Nephron progenitor cell (in vitro differentiated cells): ENCODE data around the gene EMX2.
A peak's percentile ranks its signal among the peaks of the same experiment; 100 is the strongest.

ENCODE experiments used
- DNase-seq: peaks from one replicate; pipeline ENCODE4 v3.0.0; 2021
- H3K27ac Mint-ChIP-seq: 2 replicates; pipeline ENCODE4 v1.8.0; 2021; ENCODE audit warnings: mild to moderate bottlenecking, moderate library complexity, mixed read lengths
- H3K27me3 Mint-ChIP-seq: 2 replicates; pipeline ENCODE4 v1.8.0; 2021; ENCODE audit warnings: mild to moderate bottlenecking, low read depth, mixed read lengths; ENCODE audit not compliant: poor library complexity
- H3K36me3 Mint-ChIP-seq: 2 replicates; pipeline ENCODE4 v1.8.0; 2021; ENCODE audit warnings: low read depth, mixed read lengths
- H3K4me1 Mint-ChIP-seq: 2 replicates; pipeline ENCODE4 v1.8.0; 2021; ENCODE audit warnings: mixed read lengths
- H3K4me3 Mint-ChIP-seq: 2 replicates; pipeline ENCODE4 v1.8.0; 2021; ENCODE audit warnings: mild to moderate bottlenecking, moderate library complexity, mixed read lengths
- H3K9me3 Mint-ChIP-seq: 2 replicates; pipeline ENCODE4 v1.8.0; 2021; ENCODE audit warnings: mild to moderate bottlenecking, moderate library complexity, mixed read lengths
- TF ChIP-seq, protein P1 (sequence below): fragments of 200-600 bp; sonication (generic); IDR thresholded peaks from 2 replicates; pipeline ENCODE4 v1.5.0; 2021; ENCODE audit warnings: antibody characterized with exemption

Gene EMX2

GRCh38 chr10:117537436-117537903 is 5.1 kb upstream of the EMX2 start:
- TF ChIP-seq, protein P1, sequence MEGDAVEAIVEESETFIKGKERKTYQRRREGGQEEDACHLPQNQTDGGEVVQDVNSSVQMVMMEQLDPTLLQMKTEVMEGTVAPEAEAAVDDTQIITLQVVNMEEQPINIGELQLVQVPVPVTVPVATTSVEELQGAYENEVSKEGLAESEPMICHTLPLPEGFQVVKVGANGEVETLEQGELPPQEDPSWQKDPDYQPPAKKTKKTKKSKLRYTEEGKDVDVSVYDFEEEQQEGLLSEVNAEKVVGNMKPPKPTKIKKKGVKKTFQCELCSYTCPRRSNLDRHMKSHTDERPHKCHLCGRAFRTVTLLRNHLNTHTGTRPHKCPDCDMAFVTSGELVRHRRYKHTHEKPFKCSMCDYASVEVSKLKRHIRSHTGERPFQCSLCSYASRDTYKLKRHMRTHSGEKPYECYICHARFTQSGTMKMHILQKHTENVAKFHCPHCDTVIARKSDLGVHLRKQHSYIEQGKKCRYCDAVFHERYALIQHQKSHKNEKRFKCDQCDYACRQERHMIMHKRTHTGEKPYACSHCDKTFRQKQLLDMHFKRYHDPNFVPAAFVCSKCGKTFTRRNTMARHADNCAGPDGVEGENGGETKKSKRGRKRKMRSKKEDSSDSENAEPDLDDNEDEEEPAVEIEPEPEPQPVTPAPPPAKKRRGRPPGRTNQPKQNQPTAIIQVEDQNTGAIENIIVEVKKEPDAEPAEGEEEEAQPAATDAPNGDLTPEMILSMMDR: peak; percentile 36
- peak overlapping the region; percentile 58 for H3K4me3 Mint-ChIP-seq
- H3K27me3 Mint-ChIP-seq: peaks cover 100% of the 10 kb centered on the region

GRCh38 chr10:117537904-117538524 is 4.5 kb upstream of the EMX2 start:
- no peaks in the 10 kb centered on the region for H3K9me3 Mint-ChIP-seq
- DNase-seq: no peak
- TF ChIP-seq, protein P1: no peak
- no peak overlapping the region for H3K27ac Mint-ChIP-seq
- peaks cover 42% of the 10 kb centered on the region for H3K4me1 Mint-ChIP-seq
- H3K36me3 Mint-ChIP-seq: no peaks in the 10 kb centered on the region
- H3K4me3 Mint-ChIP-seq: peak overlapping the region; percentile 58
- H3K27me3 Mint-ChIP-seq: peaks cover 100% of the 10 kb centered on the region

More at GRCh38 chr10:117537436-117537903, 5.1 kb upstream of the EMX2 start:
- Mint-ChIP-seq H3K27ac (no peak overlapping the region), H3K9me3 (no peaks in the 10 kb centered on the region), H3K4me1 (peaks cover 45% of the 10 kb centered on the region), H3K36me3 (no peaks in the 10 kb centered on the region)
- DNase-seq: peak; percentile 78

DNA sequence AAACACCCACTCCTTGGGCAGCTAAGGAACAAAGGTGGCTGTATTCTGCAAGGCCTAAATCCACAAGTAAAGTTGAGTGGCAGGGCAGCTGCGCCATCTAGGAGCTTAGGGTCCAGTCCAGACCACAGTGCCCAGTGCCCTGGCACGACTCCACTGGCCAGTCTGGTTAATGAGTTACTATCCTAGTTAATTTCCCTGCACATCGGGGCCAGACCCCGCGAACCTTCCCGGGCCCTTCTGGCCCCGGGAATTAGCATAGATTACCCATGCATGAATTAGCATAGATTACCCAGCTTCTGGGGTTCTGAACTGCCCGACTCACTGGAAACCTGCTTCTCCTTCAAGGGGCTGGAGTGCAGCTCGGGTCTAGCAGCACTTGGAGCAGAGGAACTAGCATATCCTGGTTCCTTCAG is 3.2 kb upstream of the EMX2 start:
- Mint-ChIP-seq H3K4me3 (no peak overlapping the region), H3K36me3 (no peaks in the 10 kb centered on the region), H3K27me3 (peaks cover 100% of the 10 kb centered on the region), H3K4me1 (peaks cover 37% of the 10 kb centered on the region), H3K27ac (no peak overlapping the region), H3K9me3 (no peaks in the 10 kb centered on the region)
- TF ChIP-seq, protein P1: no peak
- no peak for DNase-seq

GRCh38 chr10:117539903-117540639 is 2.5 kb upstream of the EMX2 start:
- Mint-ChIP-seq H3K36me3 (no peaks in the 10 kb centered on the region), H3K4me3 (peak overlapping the region; percentile 90), H3K4me1 (peaks cover 41% of the 10 kb centered on the region), H3K9me3 (no peaks in the 10 kb centered on the region), H3K27me3 (peaks cover 100% of the 10 kb centered on the region), H3K27ac (no peak overlapping the region)
- TF ChIP-seq, protein P1: no peak
- no peak for DNase-seq

GRCh38 chr10:117540640-117541404 is 1.7 kb upstream of the EMX2 start:
- Mint-ChIP-seq H3K36me3 (no peaks in the 10 kb centered on the region), H3K27me3 (peaks cover 100% of the 10 kb centered on the region), H3K27ac (no peak overlapping the region), H3K4me3 (peak overlapping the region; percentile 90), H3K9me3 (no peaks in the 10 kb centered on the region), H3K4me1 (peaks cover 40% of the 10 kb centered on the region)
- TF ChIP-seq, protein P1: no peak
- DNase-seq: no peak
